ENCODE data around the gene COPG2. TPM values are rescaled to one million over a fixed set of nuclear protein-coding genes. Genes with fewer than 3 reads are reported as not detected.
A peak's percentile ranks its signal among the peaks of the same experiment; 100 is the strongest.

Gene COPG2
- 47.7 TPM for total RNA-seq

DNA sequence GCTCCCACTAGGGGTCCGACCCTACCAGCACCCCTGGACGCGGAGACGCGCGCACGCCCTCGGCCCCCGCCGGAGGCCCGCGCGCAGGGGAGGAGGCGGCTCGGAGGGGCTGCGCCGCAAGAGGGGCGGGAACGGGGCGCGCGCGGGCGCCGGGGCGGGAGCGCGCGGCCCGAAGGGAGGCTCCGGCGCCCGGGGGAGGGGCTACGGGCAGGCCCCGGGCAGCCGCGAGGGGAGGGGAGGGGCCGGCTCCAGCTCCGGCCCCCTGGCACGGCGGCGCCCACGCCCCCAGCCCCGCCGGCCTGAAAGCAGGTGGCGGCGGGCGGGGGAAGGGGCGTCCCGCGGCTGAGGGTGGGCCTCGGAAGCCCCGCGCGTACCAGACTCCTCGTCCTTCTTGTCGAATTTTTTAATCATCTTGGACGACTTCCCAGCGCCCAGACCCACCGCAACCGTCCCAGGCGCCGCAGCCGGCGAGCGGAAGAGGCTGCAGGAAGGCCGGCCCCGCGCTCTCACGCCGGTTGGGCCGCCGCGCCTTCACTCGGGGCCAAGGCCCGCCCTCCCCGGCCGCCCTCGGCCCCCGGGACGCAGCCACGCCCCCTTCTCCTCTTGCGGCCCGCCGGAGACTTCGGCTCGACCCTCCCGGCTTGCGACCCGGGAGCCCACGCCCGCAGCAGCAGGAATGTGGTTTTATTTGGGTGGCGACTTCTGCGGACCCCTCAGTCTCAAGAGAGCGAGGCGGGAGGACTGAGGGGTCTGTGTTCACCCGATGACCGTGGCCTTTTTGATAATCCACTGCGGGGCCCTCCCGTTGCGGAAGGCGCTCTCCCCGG lies at the start of gene COPG2:
Gene COPG2 (minus strand): TSS at position 491 of the 827 bp plus-strand sequence. CDS start 80 bp downstream, at position 411.

DNA sequence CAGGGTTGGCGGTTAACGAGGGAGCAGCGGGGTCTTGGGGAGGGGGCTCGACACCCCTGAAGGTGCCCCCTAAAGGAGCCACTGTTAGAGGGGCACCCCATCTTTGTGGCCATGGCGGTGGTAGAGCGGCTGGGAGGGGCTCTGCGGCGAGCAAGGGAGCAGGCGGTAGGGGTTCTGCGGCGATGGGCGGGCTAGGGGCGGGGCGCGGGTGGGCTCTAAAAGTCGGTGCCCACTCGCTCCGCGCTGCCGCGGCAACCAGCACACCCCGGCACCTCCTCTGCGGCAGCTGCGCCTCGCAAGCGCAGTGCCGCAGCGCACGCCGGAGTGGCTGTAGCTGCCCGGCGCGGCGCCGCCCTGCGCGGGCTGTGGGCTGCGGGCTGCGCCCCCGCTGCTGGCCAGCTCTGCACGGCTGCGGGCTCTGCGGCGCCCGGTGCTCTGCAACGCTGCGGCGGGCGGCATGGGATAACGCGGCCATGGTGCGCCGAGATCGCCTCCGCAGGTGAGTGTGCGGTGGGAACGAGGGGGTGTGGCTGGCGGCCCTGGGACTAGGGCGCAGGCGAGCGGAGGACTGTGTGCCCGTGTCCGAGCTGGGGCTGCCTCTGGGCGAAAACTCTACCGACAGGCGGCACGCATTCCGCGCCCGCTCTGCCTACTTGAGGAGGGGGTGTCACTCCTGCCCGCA lies 176.6 kb downstream of the COPG2 start, which contains the start of gene MEST:
Gene MEST (plus strand): TSS at position 245 of the 682 bp plus-strand sequence. CDS start 229 bp downstream, at position 474.

Small RNAs within 50 kb of the gene (small RNA-seq; reads per million reads assigned to genes)
- not detected for gene MIR335
- not detected for gene RF02148
- gene RF02149, result not detected
- not detected for gene RF02150
- 2.1 reads per million, percentile 87 among the genes with 10 or more reads in this experiment for gene RNA5SP246

Other genes with a start within 250 kb of the COPG2 start
- 19.4 TPM for gene CEP41, start 227.7 kb downstream of the COPG2 start, total RNA-seq
- gene MEST, start 176.7 kb downstream of the COPG2 start, total RNA-seq, result 197 TPM
- not detected for gene TSGA13, start 17.8 kb upstream of the COPG2 start, total RNA-seq
- 0.23 TPM for gene KLF14, start 65.5 kb upstream of the COPG2 start, total RNA-seq